NT2/D1 (cell line): Measurements from ENCODE around the gene SSB.

ENCODE experiments used
- SUZ12 ChIP-seq: IDR thresholded peaks from 2 replicates; pipeline ENCODE4 v1.6.1; 2011; ENCODE audit not compliant: insufficient read length, insufficient read depth; ENCODE audit errors: extremely low read depth
- YY1 ChIP-seq: IDR thresholded peaks from 2 replicates; pipeline ENCODE4 v1.6.1; 2011; ENCODE audit not compliant: insufficient read length, insufficient read depth
- ZNF274 ChIP-seq: IDR thresholded peaks from 2 replicates; pipeline ENCODE4 v1.6.1; 2011; ENCODE audit warnings: mild to moderate bottlenecking, low read depth, low read length

- TF ChIP-seq ZNF274 (no peak), YY1 (no peak), SUZ12 (no peak)
Measured at GRCh38 chr2:169860149-169860548, 61.5 kb downstream of the SSB start.
